Activated CD4-positive, alpha-beta T cell treated with anti-CD3 and anti-CD28 coated beads for 36 hours (primary cell): ENCODE data around the gene SMIM8. TPM values are rescaled to one million over a fixed set of nuclear protein-coding genes. Genes with fewer than 3 reads are reported as not detected.
A peak's percentile ranks its signal among the peaks of the same experiment; 100 is the strongest.

Experiments used
- ATAC-seq: fragments of 200-7000 bp; cut with Tn5 transposase; one replicate; pipeline ENCODE4 v1.10.0; 2021; ENCODE audit warnings: mild to moderate bottlenecking, moderate library complexity
- CTCF ChIA-PET: fragments of 350-600 bp; sonication (Branson Sonifier 250); formaldehyde crosslinking; loops from one replicate; lab custom pipeline; 2021; ENCODE audit warnings: antibody characterized with exemption; lab: Charles Lee
- POLR2A ChIA-PET: fragments of 350-600 bp; sonication (Branson Sonifier 250); formaldehyde crosslinking; loops from one replicate; lab custom pipeline; 2021; ENCODE audit warnings: antibody characterized with exemption, inconsistent platforms; lab: Charles Lee
- DNase-seq: peaks from one replicate; pipeline ENCODE4 v3.0.0-alpha.2; 2020
- H3K27ac Mint-ChIP-seq: one replicate; pipeline ENCODE4 v1.8.0; 2021; ENCODE audit warnings: mixed read lengths
- H3K27me3 Mint-ChIP-seq: one replicate; pipeline ENCODE4 v1.8.0; 2021; ENCODE audit warnings: mixed read lengths
- H3K36me3 Mint-ChIP-seq: one replicate; pipeline ENCODE4 v1.8.0; 2021; ENCODE audit warnings: low read depth, mixed read lengths
- H3K4me1 Mint-ChIP-seq: one replicate; pipeline ENCODE4 v1.8.0; 2021; ENCODE audit warnings: mixed read lengths
- H3K4me3 Mint-ChIP-seq: one replicate; pipeline ENCODE4 v1.8.0; 2021; ENCODE audit warnings: mild to moderate bottlenecking, moderate library complexity, mixed read lengths
- H3K9me3 Mint-ChIP-seq: one replicate; pipeline ENCODE4 v1.8.0; 2021; ENCODE audit warnings: low read depth, mixed read lengths
- intact Hi-C, 2 experiments: fragments of 100-400 bp; cut with DNase I in 1 of 2; cut with micrococcal nuclease in 1 of 2; formaldehyde crosslinking; loops; one replicate each; pipeline versions ENCODE4 v1.14.2 to v1.15.1; 2022 to 2024; cut with DNase I, micrococcal nuclease
- total RNA-seq, 2 experiments: library from RNA; stranded (reverse); gene quantifications; one replicate each; pipeline ENCODE4 v1.2.3, GENCODE V29; 2021

The SMIM8 gene
- 10 to 100 TPM in 1 of 2 experiments, 1 to 10 TPM in 1; 8.5 to 10.1 TPM for total RNA-seq

- H3K4me3 Mint-ChIP-seq, result peak within 1 kb of the TSS; percentile 92
- H3K36me3 Mint-ChIP-seq, result peaks cover 6% of the 10 kb centered on the region
- no peaks in the 10 kb centered on the region for H3K27me3 Mint-ChIP-seq
- peaks cover 16% of the 10 kb centered on the region for H3K4me1 Mint-ChIP-seq
- DNase-seq (peak; percentile 94), ATAC-seq (peak; percentile 100)
- intact Hi-C loops, result loop anchor here (1.0 to 10.0 kb wide), 10 partner anchors 86 to 1642 kb away; partner anchors contain the start of genes AKIRIN2 (in 2 of the 2), ORC3 (in 2 of the 2), SLC35A1 (in 2 of the 2) and RNGTT (in 1 of the 2)
- peaks cover 4% of the 10 kb centered on the region for H3K9me3 Mint-ChIP-seq
- ChIA-PET POLR2A (no interaction called here), CTCF (interaction anchor here (0.6 to 1.6 kb wide), 6 partner anchors 9 to 244 kb away, joined by 3 to 6 read pairs (median 3); partner anchors contain the start of gene SLC35A1)
- H3K27ac Mint-ChIP-seq, result peak within 1 kb of the TSS; percentile 94
Measured at GRCh38 chr6:87322304-87323212, at the start of gene SMIM8. Gene SMIM8, plus strand, starts transcription at chr6:87322588. Its CDS starts 14,444 bp downstream, at chr6:87337032.

GRCh38 chr6:87274660-87275274 lies 47.6 kb upstream of the SMIM8 start:
- Mint-ChIP-seq H3K9me3 (no peaks in the 10 kb centered on the region), H3K27me3 (no peaks in the 10 kb centered on the region), H3K36me3 (no peaks in the 10 kb centered on the region), H3K4me1 (peaks cover 7% of the 10 kb centered on the region), H3K27ac (no peak overlapping the region), H3K4me3 (no peak overlapping the region)
- CTCF ChIA-PET, result no interaction called here
- ATAC-seq, result peak; percentile 23
- POLR2A ChIA-PET, result no interaction called here
- intact Hi-C loops, result no loop called here
- no peak for DNase-seq

- Mint-ChIP-seq H3K4me3 (no peak overlapping the region), H3K4me1 (peaks cover 9% of the 10 kb centered on the region), H3K36me3 (no peaks in the 10 kb centered on the region), H3K27me3 (no peaks in the 10 kb centered on the region), H3K27ac (no peak overlapping the region), H3K9me3 (no peaks in the 10 kb centered on the region)
- ATAC-seq (no peak), DNase-seq (no peak)
- ChIA-PET POLR2A (no interaction called here), CTCF (interaction anchor here (0.6 to 1.2 kb wide), 4 partner anchors 20 to 1854 kb away, joined by 3 to 4 read pairs (median 3); no protein-coding TSS in a partner anchor)
- intact Hi-C loops, result no loop called here
Measured at GRCh38 chr6:87276624-87277023, 45.8 kb upstream of the SMIM8 start.

GRCh38 chr6:87277123-87277522 lies 45.3 kb upstream of the SMIM8 start:
- CTCF ChIA-PET, result interaction anchor here (1.1 kb wide), 1 partner anchor 209 kb away, joined by 4 read pairs; no protein-coding TSS in a partner anchor
- no peak for ATAC-seq
- no peak for DNase-seq

GRCh38 chr6:87279196-87279595 lies 43.2 kb upstream of the SMIM8 start:
- H3K4me1 Mint-ChIP-seq, result peaks cover 9% of the 10 kb centered on the region
- no peak for ATAC-seq
- H3K27ac Mint-ChIP-seq, result no peak overlapping the region
- DNase-seq, result no peak
- intact Hi-C loops, result no loop called here
- H3K4me3 Mint-ChIP-seq, result no peak overlapping the region
- no peaks in the 10 kb centered on the region for H3K9me3 Mint-ChIP-seq
- ChIA-PET POLR2A (no interaction called here), CTCF (interaction anchor here (1.3 kb wide), 1 partner anchor 18 kb away, joined by 3 read pairs; no protein-coding TSS in a partner anchor)
- no peaks in the 10 kb centered on the region for H3K36me3 Mint-ChIP-seq
- H3K27me3 Mint-ChIP-seq, result no peaks in the 10 kb centered on the region

More at GRCh38 chr6:87277123-87277522, 45.3 kb upstream of the SMIM8 start:
- H3K9me3 Mint-ChIP-seq, result no peaks in the 10 kb centered on the region
- H3K27me3 Mint-ChIP-seq, result no peaks in the 10 kb centered on the region
- no peak overlapping the region for H3K4me3 Mint-ChIP-seq
- H3K36me3 Mint-ChIP-seq, result no peaks in the 10 kb centered on the region
- H3K27ac Mint-ChIP-seq, result no peak overlapping the region
- intact Hi-C loops, result no loop called here
- POLR2A ChIA-PET, result no interaction called here
- H3K4me1 Mint-ChIP-seq, result peaks cover 9% of the 10 kb centered on the region

- ChIA-PET POLR2A (no interaction called here), CTCF (interaction anchor here (1.2 kb wide), 1 partner anchor 103 kb away, joined by 3 read pairs; no protein-coding TSS in a partner anchor)
- peaks cover 9% of the 10 kb centered on the region for H3K4me1 Mint-ChIP-seq
- no peak overlapping the region for H3K27ac Mint-ChIP-seq
- H3K27me3 Mint-ChIP-seq, result peaks cover 4% of the 10 kb centered on the region
- H3K9me3 Mint-ChIP-seq, result no peaks in the 10 kb centered on the region
- no peak overlapping the region for H3K4me3 Mint-ChIP-seq
- no peaks in the 10 kb centered on the region for H3K36me3 Mint-ChIP-seq
- intact Hi-C loops, result no loop called here
- DNase-seq (no peak), ATAC-seq (no peak)
Measured at GRCh38 chr6:87281426-87281825, 41.0 kb upstream of the SMIM8 start.

- no peaks in the 10 kb centered on the region for H3K9me3 Mint-ChIP-seq
- no peak overlapping the region for H3K4me3 Mint-ChIP-seq
- ChIA-PET POLR2A (no interaction called here), CTCF (interaction anchor here (1.2 kb wide), 1 partner anchor 104 kb away, joined by 3 read pairs; no protein-coding TSS in a partner anchor)
- intact Hi-C loops, result no loop called here
- no peak overlapping the region for H3K27ac Mint-ChIP-seq
- H3K36me3 Mint-ChIP-seq, result no peaks in the 10 kb centered on the region
- H3K4me1 Mint-ChIP-seq, result peaks cover 9% of the 10 kb centered on the region
- peaks cover 4% of the 10 kb centered on the region for H3K27me3 Mint-ChIP-seq
- ATAC-seq (no peak), DNase-seq (no peak)
Measured at GRCh38 chr6:87282743-87283142, 39.6 kb upstream of the SMIM8 start.

GRCh38 chr6:87283461-87283860 lies 38.9 kb upstream of the SMIM8 start:
- H3K4me1 Mint-ChIP-seq, result peaks cover 9% of the 10 kb centered on the region
- no peak for DNase-seq
- H3K4me3 Mint-ChIP-seq, result no peak overlapping the region
- POLR2A ChIA-PET, result interaction anchor here (0.6 to 0.7 kb wide), 3 partner anchors 82 to 417 kb away, joined by 3 to 5 read pairs (median 5); no protein-coding TSS in a partner anchor
- H3K27me3 Mint-ChIP-seq, result peaks cover 6% of the 10 kb centered on the region
- CTCF ChIA-PET, result no interaction called here
- H3K36me3 Mint-ChIP-seq, result no peaks in the 10 kb centered on the region
- no peaks in the 10 kb centered on the region for H3K9me3 Mint-ChIP-seq
- intact Hi-C loops, result no loop called here
- no peak for ATAC-seq
- H3K27ac Mint-ChIP-seq, result no peak overlapping the region

GRCh38 chr6:87287251-87287650 lies 35.1 kb upstream of the SMIM8 start:
- ATAC-seq (no peak), DNase-seq (no peak)
- Mint-ChIP-seq H3K4me3 (no peak overlapping the region), H3K9me3 (no peaks in the 10 kb centered on the region), H3K27me3 (peaks cover 13% of the 10 kb centered on the region), H3K27ac (no peak overlapping the region), H3K4me1 (no peaks in the 10 kb centered on the region), H3K36me3 (no peaks in the 10 kb centered on the region)
- ChIA-PET POLR2A (no interaction called here), CTCF (interaction anchor here (1.5 kb wide), 1 partner anchor 148 kb away, joined by 7 read pairs; no protein-coding TSS in a partner anchor)
- intact Hi-C loops, result no loop called here

GRCh38 chr6:87289571-87289970 lies 32.8 kb upstream of the SMIM8 start:
- no peak overlapping the region for H3K27ac Mint-ChIP-seq
- H3K4me1 Mint-ChIP-seq, result no peaks in the 10 kb centered on the region
- intact Hi-C loops, result no loop called here
- no peaks in the 10 kb centered on the region for H3K9me3 Mint-ChIP-seq
- no peak for ATAC-seq
- ChIA-PET CTCF (interaction anchor here (0.9 kb wide), 1 partner anchor 9 kb away, joined by 3 read pairs; no protein-coding TSS in a partner anchor), POLR2A (no interaction called here)
- no peak overlapping the region for H3K4me3 Mint-ChIP-seq
- H3K36me3 Mint-ChIP-seq, result no peaks in the 10 kb centered on the region
- no peak for DNase-seq
- H3K27me3 Mint-ChIP-seq, result peaks cover 22% of the 10 kb centered on the region

GRCh38 chr6:87291883-87292282 lies 30.5 kb upstream of the SMIM8 start:
- no peak for DNase-seq
- CTCF ChIA-PET, result interaction anchor here (0.7 to 0.8 kb wide), 2 partner anchors 89 to 201 kb away, joined by 3 read pairs; no protein-coding TSS in a partner anchor
- POLR2A ChIA-PET, result no interaction called here

More at GRCh38 chr6:87291883-87292282, 30.5 kb upstream of the SMIM8 start:
- Mint-ChIP-seq H3K9me3 (no peaks in the 10 kb centered on the region), H3K4me3 (no peak overlapping the region), H3K36me3 (no peaks in the 10 kb centered on the region), H3K27me3 (peaks cover 20% of the 10 kb centered on the region), H3K4me1 (no peaks in the 10 kb centered on the region), H3K27ac (no peak overlapping the region)
- ATAC-seq, result no peak
- intact Hi-C loops, result no loop called here
